K562 (cell line): Measurements from ENCODE around the gene GNG7. TPM values are rescaled to one million over a fixed set of nuclear protein-coding genes. Genes with fewer than 3 reads are reported as not detected.

ENCODE experiments used
- CCNT2 ChIP-seq: IDR thresholded peaks from 2 replicates; pipeline ENCODE4 v1.6.1; 2011; ENCODE audit warnings: borderline replicate concordance, low read depth, mild to moderate bottlenecking, moderate library complexity, mixed read lengths, low read length; ENCODE audit not compliant: insufficient read length; ENCODE audit errors: extremely low read depth
- KDM5B ChIP-seq: fragments of 200-600 bp; sonication (generic); IDR thresholded peaks from 2 replicates; pipeline ENCODE4 v1.6.1; 2012; ENCODE audit warnings: low read depth, mild to moderate bottlenecking, moderate library complexity, low read length, control low read depth, inconsistent platforms; ENCODE audit not compliant: insufficient replicate concordance
- RB1 ChIP-seq: fragments of 450-650 bp; IDR thresholded peaks from 2 replicates; pipeline ENCODE4 v1.6.1; 2017; ENCODE audit warnings: low read depth, mild to moderate bottlenecking
- SRF ChIP-seq, 2 experiments: fragments of 250-450, 450-650 bp in 1 of 2; sonication (Bioruptor Pico) in 1 of 2; sonication (generic) in 1 of 2; formaldehyde crosslinking; IDR thresholded peaks; 2 replicates each; pipeline versions ENCODE4 v1.5.0 to v1.5.1; 2020 to 2022; ENCODE audit warnings: mild to moderate bottlenecking in 1 of 2, missing genetic modification reagents in 1 of 2
- TAF1 ChIP-seq: IDR thresholded peaks from 2 replicates; pipeline ENCODE4 v1.6.1; 2011; ENCODE audit warnings: mild to moderate bottlenecking, low read length, moderate library complexity; ENCODE audit not compliant: insufficient read depth, control insufficient read depth, severe bottlenecking; ENCODE audit errors: extremely low read depth
- polyA plus RNA-seq, 8 experiments: library from polyadenylated mRNA; depleted of rRNA in 4 of 8; stranded (reverse) in 5 of 8; unstranded in 3 of 8; fragments of >200 nt; fragmentation: Nextera tagmentation in 2 of 8; fragmentation: Illumina TruSeq in 1 of 8; extraction: Ambion mirVana in 2 of 8; extraction: Trizol in 1 of 8; gene quantifications; 2 replicates each; pipeline versions ENCODE4 v1.2.1 to v1.2.3, GENCODE V29; 2011 to 2014; ENCODE audit warnings: inconsistent platforms in 1 of 8, missing spikeins in 1 of 8
- total RNA-seq, 7 experiments: library from RNA; depleted of rRNA in 6 of 7; stranded (reverse); fragments of >200 nt in 6 of 7; fragmentation: Illumina TruSeq in 2 of 7; extraction: Trizol in 2 of 7; gene quantifications; 2 replicates each; pipeline versions ENCODE4 v1.2.1 to v1.2.3, GENCODE V29; 2011 to 2021; ENCODE audit warnings: low replicate concordance in 1 of 7
- TF ChIP-seq, protein P1 (sequence below), 2 experiments: fragments of 450-650 bp in 1 of 2; sonication (generic) in 1 of 2; formaldehyde crosslinking in 1 of 2; IDR thresholded peaks; 2 replicates each; pipeline versions ENCODE4 v1.7.1 to v1.9.0; 2016 to 2022; ENCODE audit warnings: inconsistent platforms in 1 of 2, mild to moderate bottlenecking in 1 of 2, missing genetic modification reagents in 1 of 2
- TF ChIP-seq, protein P2 (sequence below): fragments of 450-650 bp; IDR thresholded peaks from 2 replicates; pipeline ENCODE4 v1.6.1; 2016
- TF ChIP-seq, protein P3 (sequence below), 2 experiments: IDR thresholded peaks; 2 replicates each; pipeline ENCODE4 v1.6.1; 2012; ENCODE audit warnings: improper control_type of control experiment in 2 of 2, low read depth in 2 of 2, low read length in 2 of 2, borderline replicate concordance in 1 of 2
- TF ChIP-seq, protein P4 (sequence below): fragments of 200-800 bp; sonication (Bioruptor generic); IDR thresholded peaks from 2 replicates; pipeline ENCODE4 v1.6.1; 2017; ENCODE audit warnings: missing genetic modification characterization, missing compliant biosample characterization

GNG7 gene
- total and polyA plus RNA-seq, 9 of the 15 experiments (the other 6 are each of a cell fraction or from before 2014, with no cell fraction given): 0.01 to 0.20 (median 0.06) TPM; not detected in 1

DNA sequence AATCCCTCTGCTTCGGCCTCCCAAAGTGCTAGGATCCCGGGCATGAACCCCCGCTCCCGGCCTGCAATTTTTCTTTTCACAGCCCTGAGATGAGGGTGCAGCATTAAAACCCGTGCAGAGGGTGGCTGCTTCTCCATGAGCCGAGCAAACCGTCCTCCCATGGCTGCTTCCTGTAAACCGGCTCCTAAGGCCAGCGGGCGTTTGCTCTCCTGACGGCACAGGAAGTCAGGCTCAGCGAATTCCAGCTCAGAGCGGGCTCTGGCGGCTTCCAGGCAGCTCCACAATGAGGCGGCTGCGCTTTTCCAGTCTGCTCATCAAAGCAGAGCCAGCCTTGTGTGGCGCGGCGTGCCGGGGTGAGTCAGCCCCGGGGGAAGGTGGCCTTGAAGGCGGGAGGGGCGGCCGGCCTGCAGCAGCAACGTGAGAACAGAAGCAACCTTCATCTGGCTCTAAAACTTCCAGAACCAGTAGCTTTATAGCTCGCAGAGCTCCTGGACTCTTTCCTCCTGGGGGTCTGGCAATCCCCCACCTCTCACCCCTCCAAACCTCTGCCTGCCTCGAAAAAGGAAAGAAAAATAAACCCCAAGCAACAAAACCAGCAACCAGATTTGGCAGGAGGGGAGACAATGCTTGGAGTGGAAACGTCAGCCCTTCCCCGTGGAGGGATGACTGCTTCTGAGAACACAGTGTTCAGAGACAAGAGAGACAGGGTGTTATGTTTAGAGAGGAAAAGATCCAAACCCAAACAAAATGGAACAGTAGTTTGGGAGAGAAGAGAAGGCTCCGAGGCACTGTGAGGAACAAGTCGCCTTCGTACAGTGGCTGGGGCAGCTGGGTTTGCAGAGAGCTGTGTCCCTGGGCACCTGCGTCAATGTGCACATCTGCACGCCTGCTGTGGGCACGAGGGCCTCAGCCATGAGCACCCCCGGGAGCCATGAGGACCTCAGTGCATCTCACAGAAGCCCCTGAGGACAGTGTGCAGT is 158.7 kb downstream of the GNG7 start (continued):
- TF ChIP-seq, protein P1, sequence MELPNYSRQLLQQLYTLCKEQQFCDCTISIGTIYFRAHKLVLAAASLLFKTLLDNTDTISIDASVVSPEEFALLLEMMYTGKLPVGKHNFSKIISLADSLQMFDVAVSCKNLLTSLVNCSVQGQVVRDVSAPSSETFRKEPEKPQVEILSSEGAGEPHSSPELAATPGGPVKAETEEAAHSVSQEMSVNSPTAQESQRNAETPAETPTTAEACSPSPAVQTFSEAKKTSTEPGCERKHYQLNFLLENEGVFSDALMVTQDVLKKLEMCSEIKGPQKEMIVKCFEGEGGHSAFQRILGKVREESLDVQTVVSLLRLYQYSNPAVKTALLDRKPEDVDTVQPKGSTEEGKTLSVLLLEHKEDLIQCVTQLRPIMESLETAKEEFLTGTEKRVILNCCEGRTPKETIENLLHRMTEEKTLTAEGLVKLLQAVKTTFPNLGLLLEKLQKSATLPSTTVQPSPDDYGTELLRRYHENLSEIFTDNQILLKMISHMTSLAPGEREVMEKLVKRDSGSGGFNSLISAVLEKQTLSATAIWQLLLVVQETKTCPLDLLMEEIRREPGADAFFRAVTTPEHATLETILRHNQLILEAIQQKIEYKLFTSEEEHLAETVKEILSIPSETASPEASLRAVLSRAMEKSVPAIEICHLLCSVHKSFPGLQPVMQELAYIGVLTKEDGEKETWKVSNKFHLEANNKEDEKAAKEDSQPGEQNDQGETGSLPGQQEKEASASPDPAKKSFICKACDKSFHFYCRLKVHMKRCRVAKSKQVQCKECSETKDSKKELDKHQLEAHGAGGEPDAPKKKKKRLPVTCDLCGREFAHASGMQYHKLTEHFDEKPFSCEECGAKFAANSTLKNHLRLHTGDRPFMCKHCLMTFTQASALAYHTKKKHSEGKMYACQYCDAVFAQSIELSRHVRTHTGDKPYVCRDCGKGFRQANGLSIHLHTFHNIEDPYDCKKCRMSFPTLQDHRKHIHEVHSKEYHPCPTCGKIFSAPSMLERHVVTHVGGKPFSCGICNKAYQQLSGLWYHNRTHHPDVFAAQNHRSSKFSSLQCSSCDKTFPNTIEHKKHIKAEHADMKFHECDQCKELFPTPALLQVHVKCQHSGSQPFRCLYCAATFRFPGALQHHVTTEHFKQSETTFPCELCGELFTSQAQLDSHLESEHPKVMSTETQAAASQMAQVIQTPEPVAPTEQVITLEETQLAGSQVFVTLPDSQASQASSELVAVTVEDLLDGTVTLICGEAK (IDR thresholded peaks at IDR 0.05): peak; percentile 77
- TF ChIP-seq, protein P1 (CRISPR knock-in tag; IDR thresholded peaks at IDR 0.05): no peak
- TF ChIP-seq, protein P2, sequence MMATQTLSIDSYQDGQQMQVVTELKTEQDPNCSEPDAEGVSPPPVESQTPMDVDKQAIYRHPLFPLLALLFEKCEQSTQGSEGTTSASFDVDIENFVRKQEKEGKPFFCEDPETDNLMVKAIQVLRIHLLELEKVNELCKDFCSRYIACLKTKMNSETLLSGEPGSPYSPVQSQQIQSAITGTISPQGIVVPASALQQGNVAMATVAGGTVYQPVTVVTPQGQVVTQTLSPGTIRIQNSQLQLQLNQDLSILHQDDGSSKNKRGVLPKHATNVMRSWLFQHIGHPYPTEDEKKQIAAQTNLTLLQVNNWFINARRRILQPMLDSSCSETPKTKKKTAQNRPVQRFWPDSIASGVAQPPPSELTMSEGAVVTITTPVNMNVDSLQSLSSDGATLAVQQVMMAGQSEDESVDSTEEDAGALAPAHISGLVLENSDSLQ: peak; percentile 40; the same call in 1 of the 2 replicates
- no peak for TF ChIP-seq TAF1
- TF ChIP-seq KDM5B: peak; percentile 55
- TF ChIP-seq SRF (CRISPR knock-in tag; IDR thresholded peaks at IDR 0.05): peak in 1 of 2 experiments; percentile 52; a peak in 1 of 4 replicates
- TF ChIP-seq RB1: peak; percentile 62; the same call in 1 of the 2 replicates
- TF ChIP-seq, protein P3, sequence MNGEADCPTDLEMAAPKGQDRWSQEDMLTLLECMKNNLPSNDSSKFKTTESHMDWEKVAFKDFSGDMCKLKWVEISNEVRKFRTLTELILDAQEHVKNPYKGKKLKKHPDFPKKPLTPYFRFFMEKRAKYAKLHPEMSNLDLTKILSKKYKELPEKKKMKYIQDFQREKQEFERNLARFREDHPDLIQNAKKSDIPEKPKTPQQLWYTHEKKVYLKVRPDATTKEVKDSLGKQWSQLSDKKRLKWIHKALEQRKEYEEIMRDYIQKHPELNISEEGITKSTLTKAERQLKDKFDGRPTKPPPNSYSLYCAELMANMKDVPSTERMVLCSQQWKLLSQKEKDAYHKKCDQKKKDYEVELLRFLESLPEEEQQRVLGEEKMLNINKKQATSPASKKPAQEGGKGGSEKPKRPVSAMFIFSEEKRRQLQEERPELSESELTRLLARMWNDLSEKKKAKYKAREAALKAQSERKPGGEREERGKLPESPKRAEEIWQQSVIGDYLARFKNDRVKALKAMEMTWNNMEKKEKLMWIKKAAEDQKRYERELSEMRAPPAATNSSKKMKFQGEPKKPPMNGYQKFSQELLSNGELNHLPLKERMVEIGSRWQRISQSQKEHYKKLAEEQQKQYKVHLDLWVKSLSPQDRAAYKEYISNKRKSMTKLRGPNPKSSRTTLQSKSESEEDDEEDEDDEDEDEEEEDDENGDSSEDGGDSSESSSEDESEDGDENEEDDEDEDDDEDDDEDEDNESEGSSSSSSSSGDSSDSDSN (IDR thresholded peaks at IDR 0.05; ENCODE audit: borderline replicate concordance in 1 of 2, low read depth in 2 of 2, low read length in 2 of 2): peak; percentile 89 to 97; a peak in 3 of 4 replicates
- TF ChIP-seq CCNT2: no peak
- TF ChIP-seq, protein P4, sequence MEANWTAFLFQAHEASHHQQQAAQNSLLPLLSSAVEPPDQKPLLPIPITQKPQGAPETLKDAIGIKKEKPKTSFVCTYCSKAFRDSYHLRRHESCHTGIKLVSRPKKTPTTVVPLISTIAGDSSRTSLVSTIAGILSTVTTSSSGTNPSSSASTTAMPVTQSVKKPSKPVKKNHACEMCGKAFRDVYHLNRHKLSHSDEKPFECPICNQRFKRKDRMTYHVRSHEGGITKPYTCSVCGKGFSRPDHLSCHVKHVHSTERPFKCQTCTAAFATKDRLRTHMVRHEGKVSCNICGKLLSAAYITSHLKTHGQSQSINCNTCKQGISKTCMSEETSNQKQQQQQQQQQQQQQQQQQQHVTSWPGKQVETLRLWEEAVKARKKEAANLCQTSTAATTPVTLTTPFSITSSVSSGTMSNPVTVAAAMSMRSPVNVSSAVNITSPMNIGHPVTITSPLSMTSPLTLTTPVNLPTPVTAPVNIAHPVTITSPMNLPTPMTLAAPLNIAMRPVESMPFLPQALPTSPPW (CRISPR knock-in tag): peak; percentile 83
